GM21786 (cell line): ENCODE measurements around the gene XCR1.
"Not testable (repeated sequence)": the region's sequence is repeated elsewhere in the genome, so short reads cannot be mapped to it uniquely, and the experiment has no call there.

Experiments used
- ATAC-seq: cut with Tn5 transposase; IDR thresholded peaks from one replicate; pipeline ENCODE4 v1.9.1; 2021; ENCODE audit not compliant: unreplicated experiment

The XCR1 gene

DNA sequence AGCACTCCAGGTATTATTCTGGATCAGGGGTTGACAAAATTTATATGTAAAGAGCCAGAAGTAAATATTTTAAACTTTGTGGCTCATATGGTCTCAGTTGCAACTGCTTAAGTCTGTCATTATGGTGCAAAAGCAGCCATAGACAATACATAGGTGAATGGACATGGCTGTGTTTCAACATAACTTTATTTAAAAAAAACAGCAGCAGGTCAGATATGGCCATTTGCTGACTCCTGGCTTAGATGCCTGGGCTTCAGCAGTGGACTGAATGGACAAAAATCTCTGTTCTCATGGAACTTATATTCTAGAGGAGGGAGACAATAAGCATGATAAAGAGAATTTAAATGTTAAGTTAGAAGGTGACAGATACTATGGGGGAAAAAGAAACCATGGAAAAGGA is 20.0 kb downstream of the XCR1 start:
- no peak for ATAC-seq

DNA sequence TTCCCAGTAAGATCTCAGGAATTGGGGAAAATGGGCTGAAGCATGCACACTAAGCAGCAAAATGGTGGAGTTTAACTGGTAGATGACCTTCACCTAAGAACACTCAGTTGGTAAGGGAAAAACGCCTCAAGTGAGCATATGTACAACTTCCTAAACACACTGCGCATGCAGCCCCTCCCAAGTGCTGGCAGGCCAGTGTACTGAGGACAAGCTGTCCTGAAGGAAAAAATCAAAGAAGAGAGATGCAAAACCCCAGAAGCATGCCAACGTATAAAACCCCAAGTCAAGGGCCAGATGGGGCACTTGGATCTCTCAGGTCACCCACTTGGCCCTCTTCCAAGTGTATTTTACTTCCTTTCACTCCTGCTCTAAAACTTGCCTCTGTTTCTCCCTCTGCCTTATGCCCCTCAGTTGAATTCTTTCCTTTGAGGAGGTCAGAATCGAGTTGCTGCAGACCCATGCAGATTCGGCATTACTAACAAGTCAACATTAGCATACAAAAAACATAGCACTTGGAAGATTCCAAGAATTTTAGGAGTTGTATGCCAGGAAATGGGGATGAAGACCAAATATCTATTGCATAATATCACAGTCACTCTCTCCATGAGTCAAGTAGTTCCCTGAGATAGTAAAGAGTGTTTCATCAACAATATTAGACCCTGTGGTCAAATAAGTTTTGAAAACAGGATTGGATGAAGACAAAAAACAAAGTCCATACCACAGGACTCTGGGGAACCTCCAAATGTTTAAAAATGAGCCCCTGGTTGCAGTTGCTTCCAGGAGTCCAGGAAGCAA is 20.8 kb downstream of the XCR1 start:
- no peak for ATAC-seq

DNA sequence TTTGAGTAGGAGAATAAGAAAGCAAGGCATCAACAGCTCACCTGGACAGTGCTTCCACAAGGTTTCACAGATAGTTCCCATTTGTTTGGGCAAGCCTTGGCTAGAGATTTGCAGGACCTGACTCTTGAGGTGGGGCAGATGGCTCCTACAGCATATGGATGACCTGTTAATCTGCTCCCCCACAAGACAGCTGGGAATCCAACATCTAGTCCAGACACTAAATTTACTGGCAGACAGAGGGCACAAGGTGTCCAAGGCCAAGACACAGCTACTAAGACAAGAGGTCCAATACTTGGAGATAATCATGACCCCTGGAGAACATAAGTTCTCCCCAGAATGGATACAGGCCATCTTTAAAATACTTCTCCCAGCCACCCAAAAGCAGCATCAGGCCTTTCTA is 23.6 kb downstream of the XCR1 start:
- ATAC-seq: not testable (repeated sequence)

DNA sequence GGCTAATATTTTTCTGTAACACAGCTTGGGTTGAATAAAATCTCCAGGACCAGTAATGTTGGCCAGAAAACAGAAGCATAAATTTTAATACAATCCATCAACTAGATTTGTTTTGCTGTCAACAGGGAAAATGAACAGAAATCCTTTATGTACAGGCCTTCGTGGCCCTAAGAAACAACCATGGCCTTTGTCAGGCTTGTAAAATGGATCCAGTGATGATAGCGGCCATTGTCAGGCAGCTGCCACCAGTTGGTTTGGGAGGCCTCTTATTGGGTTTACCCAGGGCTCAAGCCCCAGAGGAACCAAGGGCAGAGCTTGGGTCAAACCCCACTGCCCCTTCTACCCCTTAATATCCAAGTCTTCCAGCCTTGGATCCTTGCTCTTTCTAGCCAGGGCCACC is 26.1 kb downstream of the XCR1 start:
- no peak for ATAC-seq

DNA sequence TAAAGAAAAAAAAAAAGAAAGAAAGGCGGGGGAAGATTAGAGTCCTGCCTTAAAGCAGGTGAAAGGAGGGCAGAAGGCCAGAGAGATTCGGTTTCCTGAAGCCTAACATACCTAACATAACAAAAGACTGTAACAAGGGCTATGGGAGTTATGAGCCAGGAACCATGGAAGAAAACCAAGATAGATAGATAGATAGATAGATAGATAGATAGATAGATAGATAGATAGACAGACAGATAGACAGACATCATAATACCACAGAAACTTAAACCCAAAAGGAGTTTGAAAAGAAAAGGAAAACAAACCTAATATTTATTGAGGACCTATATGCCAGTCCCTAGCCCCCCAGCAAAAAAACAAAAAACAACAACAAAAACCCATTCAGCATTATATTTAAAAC is 29.3 kb downstream of the XCR1 start:
- no peak for ATAC-seq

DNA sequence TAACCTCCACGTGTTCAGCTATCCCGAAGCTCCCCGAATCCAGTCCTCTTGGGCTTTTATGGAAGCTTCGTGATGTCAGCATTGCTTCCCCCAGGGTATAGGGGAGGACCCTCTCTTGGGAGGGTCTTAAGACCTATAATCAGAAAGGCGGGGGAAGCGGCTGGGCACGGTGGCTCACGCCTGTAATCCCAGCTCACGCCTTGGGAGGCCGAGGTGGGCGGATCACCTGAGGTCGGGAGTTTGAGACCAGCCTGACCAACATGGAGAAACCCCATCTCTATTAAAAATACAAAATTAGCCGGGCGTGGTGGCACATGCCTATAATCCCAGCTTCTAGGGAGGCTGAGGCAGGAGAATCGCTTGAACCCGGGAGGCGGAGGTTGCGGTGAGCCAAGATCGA is 29.8 kb downstream of the XCR1 start:
- not testable (repeated sequence) for ATAC-seq

DNA sequence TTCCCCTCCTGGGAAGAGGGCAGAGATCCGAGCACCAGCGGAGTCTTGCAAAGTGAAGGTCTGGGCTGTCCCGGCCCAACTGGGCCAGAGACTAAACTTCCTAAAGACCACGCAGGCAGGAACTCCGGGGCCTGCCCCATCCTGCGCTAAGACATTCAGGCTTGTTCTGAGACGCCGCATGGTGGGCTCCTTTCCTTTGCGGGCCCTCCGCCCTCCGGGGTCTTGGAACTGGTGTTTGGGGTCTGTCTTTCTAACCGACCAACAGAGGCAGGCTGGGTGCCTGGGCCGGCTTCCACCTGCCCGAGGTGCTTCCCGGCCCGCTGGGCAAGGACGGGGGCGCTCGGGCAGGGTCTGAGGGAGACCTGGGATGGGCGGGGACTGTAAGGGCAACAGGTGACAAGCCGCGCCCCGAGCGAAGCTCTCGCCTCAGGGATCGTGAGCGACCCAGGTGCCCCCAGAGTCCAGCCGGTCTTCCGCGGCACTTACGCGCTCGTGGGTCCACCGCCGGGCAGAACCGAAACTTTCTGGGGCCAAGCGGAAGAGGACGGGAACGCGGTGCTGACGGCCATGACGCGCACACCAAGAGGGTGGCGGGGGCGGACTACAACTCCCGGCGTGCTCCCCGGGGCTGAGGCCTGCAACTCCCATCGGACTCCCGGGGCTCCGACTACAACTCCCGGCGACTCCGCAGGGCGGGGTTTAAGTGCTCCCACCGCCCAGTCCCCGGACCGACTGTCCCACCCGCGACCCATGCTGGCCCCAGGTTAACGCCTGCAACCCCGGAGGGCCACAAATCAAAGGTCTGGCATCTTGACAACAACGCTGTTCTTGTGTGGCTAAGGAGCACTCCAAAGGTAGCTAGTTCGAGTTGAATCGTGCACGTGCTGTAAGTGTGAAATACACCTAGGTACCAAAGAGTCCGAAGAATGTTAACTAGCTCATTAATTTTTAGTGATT is 31.8 kb downstream of the XCR1 start, which contains the start of gene FYCO1:
TSS of gene FYCO1 (minus strand) at position 589 of the 957 bp plus-strand sequence. CDS start 10,914 bp downstream, outside the sequence.
- peak; percentile 89 for ATAC-seq

DNA sequence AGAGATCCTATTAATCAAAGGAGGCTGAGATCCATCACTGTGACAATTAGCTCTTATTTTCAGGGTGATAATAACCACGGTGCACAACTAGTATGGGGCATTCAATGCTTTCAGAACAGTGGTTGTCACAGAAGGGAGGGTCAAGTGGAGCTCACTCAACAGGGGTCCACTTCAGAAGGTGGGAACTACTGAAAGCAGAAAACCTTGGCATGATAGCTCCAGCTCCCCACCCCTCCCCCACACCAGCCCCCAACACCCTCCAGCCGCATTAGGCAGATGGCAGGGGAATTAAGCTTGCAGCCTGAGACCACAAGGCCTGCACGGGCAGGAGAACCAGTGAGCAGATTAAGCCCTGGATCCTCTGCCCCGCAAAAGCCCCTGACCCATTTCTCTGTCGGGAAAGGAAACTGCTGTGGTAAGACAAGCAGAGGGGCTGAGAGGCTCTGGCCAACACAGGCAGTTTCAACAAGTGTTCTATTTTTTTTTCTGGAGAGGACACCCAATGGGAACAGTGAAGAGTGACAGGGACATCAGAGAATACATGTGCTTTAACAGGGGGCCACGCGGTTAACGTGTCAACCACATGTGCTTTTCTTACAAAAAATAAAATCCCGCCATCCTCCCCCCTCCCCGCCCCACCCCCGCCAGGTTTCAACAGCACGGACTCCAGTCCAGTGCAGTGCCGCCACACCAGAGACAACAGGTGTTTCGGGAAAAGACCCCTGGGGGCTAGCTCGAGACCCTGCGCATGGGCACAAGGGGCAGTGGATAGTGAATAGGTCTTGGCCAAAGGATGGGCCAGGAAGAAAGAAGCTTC is 32.7 kb downstream of the XCR1 start:
- peak; percentile 7 for ATAC-seq

DNA sequence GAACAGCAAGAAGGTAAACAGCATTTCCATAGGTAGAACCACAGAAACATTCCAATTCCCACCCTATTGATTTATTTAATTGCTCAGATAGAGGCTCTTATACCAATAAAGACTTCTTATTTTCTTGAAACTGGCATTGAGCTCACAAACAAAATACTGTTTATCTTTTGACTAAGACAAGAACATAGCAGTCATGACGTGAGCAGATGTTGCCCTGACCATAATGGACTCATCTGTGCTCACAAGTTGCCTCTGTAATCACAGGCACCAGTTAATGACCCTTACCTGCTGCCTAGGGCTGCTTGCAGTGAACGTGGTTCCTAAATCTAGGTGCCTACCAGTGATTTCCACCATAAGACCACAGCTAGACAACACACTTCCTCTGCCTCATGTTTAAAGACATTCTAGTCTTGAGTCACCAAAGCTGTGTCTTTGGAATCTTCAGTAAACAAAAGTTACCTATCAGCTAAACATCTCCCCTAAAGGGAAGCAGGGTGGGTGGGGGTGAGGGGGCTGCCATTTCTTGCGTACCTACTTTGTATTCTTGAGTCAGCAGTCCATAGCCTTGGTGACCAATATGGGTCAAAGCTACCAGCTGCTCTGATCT is 33.8 kb downstream of the XCR1 start:
- ATAC-seq: no peak

DNA sequence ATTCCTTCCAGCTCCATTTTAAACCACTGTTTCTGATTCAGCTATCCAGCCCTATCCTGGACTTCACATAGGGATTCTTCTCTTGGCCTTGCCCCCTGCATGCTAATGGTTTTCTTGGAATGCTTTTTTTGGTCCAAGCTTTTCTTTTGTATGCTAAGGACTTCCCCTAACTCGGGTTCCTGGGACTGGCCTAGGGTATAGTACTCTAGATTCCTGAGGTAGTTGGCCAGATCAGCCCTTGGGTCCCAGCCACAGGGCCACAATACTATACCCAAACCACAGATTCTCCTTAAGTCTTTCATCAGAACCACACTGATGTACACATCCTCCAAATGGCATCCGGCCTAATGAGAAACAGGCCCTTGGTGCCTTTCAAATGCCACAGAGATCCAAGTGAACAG is 34.5 kb downstream of the XCR1 start:
- ATAC-seq: no peak

DNA sequence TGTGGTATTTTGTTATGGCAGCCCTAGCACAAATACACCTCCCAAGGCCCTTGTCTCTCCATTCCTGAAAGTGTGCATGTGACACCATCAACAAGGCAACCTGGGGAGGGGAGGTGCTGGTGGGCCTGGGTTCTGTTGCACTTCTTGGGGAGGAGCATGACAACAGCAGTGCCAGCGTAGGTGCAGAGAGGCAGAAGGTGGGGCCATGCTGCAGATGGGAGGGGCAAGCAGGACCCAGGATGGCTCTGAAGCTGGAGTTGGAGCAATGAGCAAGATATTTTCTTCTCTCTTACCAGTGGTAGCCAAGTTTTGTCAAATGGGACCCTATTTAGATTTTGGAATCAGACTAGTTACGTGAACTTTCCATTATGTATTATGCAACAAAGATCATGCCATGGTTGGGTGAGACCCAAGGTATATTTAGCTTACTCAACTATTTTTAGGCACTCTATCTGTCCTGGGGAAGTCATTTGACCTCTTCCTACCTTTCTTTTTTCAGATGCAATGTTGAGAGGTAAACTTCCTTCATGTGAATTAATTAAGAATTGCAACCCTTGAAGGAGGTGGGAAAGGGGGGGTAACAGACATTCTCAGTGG is 35.1 kb downstream of the XCR1 start:
- ATAC-seq: no peak

DNA sequence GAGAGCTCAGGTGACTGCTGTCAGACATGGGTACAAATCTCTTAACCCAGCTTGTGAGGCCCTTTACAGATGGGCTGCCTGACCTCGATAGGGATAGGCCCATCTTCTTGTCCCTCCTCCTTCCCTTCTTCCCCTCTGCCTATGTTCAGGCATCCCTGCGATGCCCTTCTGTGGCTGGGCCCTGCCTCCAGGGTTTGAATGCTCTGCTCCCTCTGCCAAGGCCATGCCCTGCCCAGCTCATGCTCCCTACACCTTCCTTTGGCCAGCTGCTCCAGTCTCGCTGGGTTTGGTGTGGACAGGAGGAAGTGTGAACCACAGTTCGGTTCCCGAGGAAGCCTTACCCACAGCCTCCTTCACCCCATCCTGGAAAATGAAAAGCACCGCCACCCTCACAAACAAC is 35.9 kb downstream of the XCR1 start:
- ATAC-seq: no peak

DNA sequence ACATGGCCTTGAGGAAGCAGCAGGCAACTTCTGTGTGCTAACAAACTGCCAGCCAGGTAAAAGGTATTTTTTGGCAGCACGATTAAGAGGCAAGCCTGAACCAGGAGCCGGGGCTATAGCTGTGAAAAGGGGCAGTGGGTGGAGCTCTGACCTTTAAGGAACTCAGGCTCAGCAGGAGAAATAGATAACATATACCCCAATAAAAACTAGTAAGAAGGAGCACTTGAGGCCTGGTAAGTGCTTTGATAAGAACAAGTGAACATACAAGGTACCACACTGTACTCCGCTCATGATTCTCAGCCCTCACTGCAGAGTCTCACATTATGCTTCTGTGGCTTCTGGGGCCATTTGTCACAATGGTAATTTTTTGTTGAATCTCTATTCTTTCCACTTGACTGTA is 37.1 kb downstream of the XCR1 start:
- ATAC-seq: no peak

DNA sequence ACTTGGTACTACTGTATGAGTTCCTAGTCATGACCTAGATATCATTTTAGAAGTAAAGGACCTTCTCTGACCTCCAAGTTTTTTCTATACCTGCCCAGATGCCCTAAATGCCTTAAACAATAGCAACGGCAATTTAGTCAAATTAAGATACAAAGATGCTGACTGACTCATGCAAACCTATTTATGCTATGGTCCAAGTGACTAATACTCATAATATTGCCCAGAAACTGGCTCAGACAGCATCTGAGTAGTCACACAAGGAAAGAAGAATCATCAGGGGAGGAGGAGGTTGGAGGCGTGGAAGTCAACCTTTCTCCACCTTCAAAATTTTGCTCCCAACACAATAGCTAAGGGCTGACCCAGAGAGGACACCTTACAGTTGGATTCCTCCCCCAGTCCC is 38.5 kb downstream of the XCR1 start:
- no peak for ATAC-seq

DNA sequence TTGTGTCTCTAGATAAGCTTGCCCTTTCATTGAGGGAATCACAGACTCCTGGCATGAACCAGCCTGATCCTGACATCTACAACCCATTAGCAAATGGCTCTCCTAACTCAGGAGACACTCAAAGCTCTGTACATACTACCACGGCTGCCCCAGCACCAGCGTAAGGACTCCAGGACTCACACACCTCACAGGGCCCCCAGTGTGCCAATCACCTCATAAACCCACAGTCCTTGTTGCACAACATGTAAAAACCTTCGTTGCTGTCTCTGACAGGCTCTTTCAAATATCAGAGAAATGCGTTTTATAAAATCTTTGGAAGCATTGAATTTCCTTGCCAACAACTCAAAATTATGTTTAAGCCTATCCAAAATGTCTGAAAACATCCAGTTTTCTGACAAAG is 38.9 kb downstream of the XCR1 start:
- ATAC-seq: no peak

DNA sequence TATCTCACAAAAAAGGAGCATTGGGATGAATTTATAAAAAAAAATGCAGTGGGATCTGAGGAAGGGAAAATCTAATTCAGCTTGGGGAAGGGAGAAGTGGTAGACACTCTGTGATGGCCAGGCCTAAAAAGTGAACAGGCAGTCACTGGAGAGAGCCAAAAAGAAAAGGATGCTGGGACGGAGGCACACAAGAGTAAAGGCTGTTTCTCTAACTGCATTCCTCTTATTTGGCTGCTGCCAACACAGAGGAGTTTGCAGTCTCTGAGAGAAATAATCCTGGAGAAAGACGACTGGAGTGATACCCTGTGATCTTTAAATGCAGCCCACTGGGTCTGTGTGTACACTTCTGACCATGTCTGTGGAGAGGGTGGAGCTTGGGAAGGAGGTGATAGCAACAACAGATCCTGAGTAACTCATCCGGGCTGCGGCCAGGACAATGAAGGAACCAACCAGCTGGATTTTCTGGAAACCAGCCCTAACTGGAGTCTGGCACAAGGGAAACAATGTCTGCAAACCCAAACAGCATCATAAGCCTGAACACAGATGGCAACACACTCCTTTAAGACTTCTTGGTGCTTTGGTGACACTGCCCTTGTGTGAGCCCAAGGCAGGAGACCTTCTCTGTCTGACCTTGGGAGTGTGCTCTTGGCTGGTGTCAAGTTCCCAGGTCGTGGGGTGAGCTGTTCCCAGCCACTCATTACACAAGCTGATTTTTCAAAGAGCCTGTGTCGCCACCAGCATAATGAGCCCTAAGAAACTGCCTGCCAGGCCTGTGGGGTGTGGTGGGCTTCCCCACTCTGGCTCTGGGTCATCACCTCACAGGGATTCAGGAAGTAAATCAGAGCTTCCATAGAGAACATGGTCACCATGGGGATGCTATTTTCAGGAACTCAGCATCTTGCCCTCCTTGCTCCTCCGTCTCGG is 39.7 kb downstream of the XCR1 start:
- ATAC-seq: no peak

DNA sequence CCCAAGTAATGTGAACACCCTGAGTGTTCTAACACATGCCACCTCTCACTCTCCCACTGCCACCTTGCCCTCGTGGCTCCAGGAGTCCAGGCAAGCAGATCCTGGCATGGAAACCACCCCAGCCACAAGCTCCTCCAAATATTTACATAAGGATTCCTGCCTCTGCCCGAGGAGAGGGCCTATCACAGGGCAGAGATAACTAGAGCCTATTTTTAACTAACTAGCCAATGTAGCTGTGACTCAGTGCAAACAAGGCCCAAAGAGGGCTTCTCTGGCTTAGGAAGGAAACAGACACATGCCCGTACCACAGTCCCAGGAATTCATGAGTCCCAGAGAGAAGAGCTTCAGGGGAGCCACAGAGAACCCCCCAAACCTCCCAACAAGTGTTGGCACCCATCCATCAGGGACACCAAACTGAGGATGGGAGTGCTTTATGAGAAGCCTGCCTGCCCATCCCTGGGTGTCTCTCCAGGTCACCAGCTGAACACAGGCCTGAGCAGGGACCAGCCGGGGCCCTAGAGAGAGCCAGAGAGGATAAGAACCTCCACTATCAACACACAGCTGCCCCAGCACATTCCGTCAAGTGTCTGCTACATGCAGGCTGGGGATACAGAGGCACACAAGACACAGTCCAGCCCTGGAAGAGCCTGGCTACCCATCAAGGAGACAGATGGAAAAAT is 40.8 kb downstream of the XCR1 start:
- ATAC-seq: no peak

DNA sequence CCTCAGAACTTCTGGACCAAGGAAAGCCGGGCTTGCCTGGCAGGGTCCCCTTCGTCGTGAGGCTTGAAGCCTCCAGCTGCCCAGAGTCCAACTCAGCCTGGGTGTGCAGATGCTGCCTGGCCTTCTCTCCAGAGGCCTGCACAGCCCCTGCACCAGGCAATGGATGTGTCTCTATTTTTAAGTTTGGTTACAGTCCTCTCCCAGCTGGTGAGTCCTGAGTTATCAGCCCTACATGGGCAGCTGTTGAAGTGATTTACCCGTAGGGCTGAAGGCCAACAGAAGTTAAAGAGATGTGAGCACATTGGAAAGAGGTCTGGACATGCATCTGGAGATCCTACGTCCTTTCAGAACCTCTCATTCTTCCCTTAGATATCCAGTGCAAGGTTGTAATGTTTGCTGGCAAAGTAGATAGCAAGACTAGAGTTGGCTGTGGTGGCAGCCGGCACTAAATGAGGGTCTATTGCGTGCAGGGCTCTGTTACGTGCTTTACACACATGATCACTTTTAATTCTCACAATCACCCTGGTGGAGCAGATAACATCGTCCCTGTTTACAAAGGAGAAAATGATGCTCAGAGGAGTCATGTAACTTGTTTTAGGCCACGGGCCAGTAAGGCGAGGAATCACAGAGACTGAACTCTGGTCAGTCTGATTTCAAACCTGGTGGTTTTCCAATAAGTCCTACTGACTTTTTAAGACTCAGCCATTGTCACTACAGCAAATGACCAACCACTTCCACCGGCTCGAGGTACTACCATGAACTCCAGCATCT is 41.6 kb downstream of the XCR1 start:
- ATAC-seq: no peak
